K562 (cell line): Measurements from ENCODE around the gene SCLY. TPM values are rescaled to one million over a fixed set of nuclear protein-coding genes. Genes with fewer than 3 reads are reported as not detected.

Experiments used
- ATAC-seq: fragments of 200-7000 bp; cut with Tn5 transposase; 3 replicates; pipeline ENCODE4 v1.9.1; 2020; ENCODE audit warnings: moderate library complexity
- BruUV-seq: library from RNA; stranded (reverse); fragments of 400-500 nt; replicated peaks from 2 replicates; lab custom pipeline; 2021; lab: Mats Ljungman, UMichigan
- CTCF ChIA-PET: fragments of 300-600 bp; formaldehyde crosslinking; extraction: SDS; loops from one replicate; lab custom pipeline; 2021; ENCODE audit warnings: low intra/inter-chr PET ratio; lab: Yijun Ruan, JAX
- POLR2A ChIA-PET: fragments of 300-600, 350-650 bp; sonication (Branson Sonifier 250); formaldehyde crosslinking; extraction: SDS; loops from one replicate; lab custom pipeline; 2021; ENCODE audit warnings: antibody characterized with exemption, inconsistent platforms; lab: Yijun Ruan, JAX
- DNase-seq, 4 experiments: peaks; one replicate each; pipeline versions ENCODE4 v3.0.0 to v3.0.0-alpha.2; 2011 to 2018; ENCODE audit warnings: low spot score in 3 of 4, mixed read lengths in 3 of 4; ENCODE audit errors: extremely low read depth in 1 of 4
- FAIRE-seq: peaks from 2 replicates; lab custom pipeline; 2011; peaks lifted over from hg19 to GRCh38; lab: Jason Lieb, UNC
- H2AFZ ChIP-seq: 2 replicates; pipeline ENCODE4 v1.6.0; 2011; ENCODE audit warnings: low read depth, low read length, control low read depth, inconsistent platforms
- H3K27ac ChIP-seq: fragments of 200-600 bp; 3 replicates; pipeline ENCODE4 v1.8.0; 2011; ENCODE audit warnings: low read depth, mild to moderate bottlenecking, control low read depth, inconsistent platforms, low read length, moderate library complexity, mixed read lengths; ENCODE audit errors: extremely low read depth
- H3K27me3 ChIP-seq, 2 experiments: fragments of 300-600 bp in 1 of 2; 2 replicates in 1 of 2; 3 replicates in 1 of 2; pipeline versions ENCODE4 v1.6.0 to v1.8.0; 2011; ENCODE audit warnings: inconsistent platforms in 2 of 2, low read length in 2 of 2, mild to moderate bottlenecking in 1 of 2, mixed read lengths in 1 of 2, moderate library complexity in 1 of 2; ENCODE audit not compliant: control insufficient read depth in 2 of 2, insufficient read depth in 2 of 2
- H3K36me3 ChIP-seq: fragments of 300-600 bp; 3 replicates; pipeline ENCODE4 v1.8.0; 2011; ENCODE audit warnings: mild to moderate bottlenecking, low read length, inconsistent platforms; ENCODE audit not compliant: control insufficient read depth, insufficient read depth
- H3K4me1 ChIP-seq, 2 experiments: fragments of 200-600 bp in 1 of 2; replicated peaks in 1 of 2; 2 replicates in 1 of 2; 3 replicates in 1 of 2; pipeline versions ENCODE4 v1.5.1 to v1.8.0; 2011; ENCODE audit warnings: inconsistent platforms in 2 of 2, low read length in 2 of 2, mild to moderate bottlenecking in 1 of 2, mixed read lengths in 1 of 2, moderate library complexity in 1 of 2; ENCODE audit not compliant: control insufficient read depth in 2 of 2, insufficient read depth in 2 of 2
- H3K4me2 ChIP-seq: 2 replicates; pipeline ENCODE4 v1.6.1; 2011; ENCODE audit warnings: low read length, control low read depth, inconsistent platforms, mixed read lengths; ENCODE audit not compliant: insufficient read depth
- H3K4me3 ChIP-seq: fragments of 200-600 bp; sonication (generic), shearing (Covaris generic); 2 replicates; pipeline ENCODE4 v1.5.1; 2016; ENCODE audit warnings: control low read depth, inconsistent platforms
- H3K79me2 ChIP-seq: fragments of 200-600 bp; 3 replicates; pipeline ENCODE4 v1.8.0; 2011; ENCODE audit warnings: low read length, inconsistent platforms; ENCODE audit not compliant: control insufficient read depth, insufficient read depth
- H3K9ac ChIP-seq, 2 experiments: 2 replicates each; pipeline versions ENCODE4 v1.6.0 to v1.6.1; 2011; ENCODE audit warnings: low read depth in 2 of 2, low read length in 2 of 2, control low read depth in 1 of 2, inconsistent platforms in 1 of 2, mild to moderate bottlenecking in 1 of 2, mixed read lengths in 1 of 2; ENCODE audit not compliant: insufficient read depth in 1 of 2
- H3K9me1 ChIP-seq: one replicate; pipeline ENCODE4 v1.6.0; 2011; ENCODE audit warnings: inconsistent platforms, mild to moderate bottlenecking, low read length, moderate library complexity; ENCODE audit not compliant: control insufficient read depth, insufficient read depth
- H3K9me3 ChIP-seq: replicated peaks from 2 replicates; pipeline ENCODE4 v1.5.1; 2011; ENCODE audit warnings: low read depth, low read length, inconsistent platforms; ENCODE audit not compliant: control insufficient read depth, insufficient read depth
- H4K20me1 ChIP-seq: replicated peaks from 2 replicates; pipeline ENCODE4 v1.6.1; 2011; ENCODE audit warnings: low read length, inconsistent platforms, mixed read lengths; ENCODE audit not compliant: control insufficient read depth, insufficient read depth
- BRCA1 ChIP-seq, 2 experiments: fragments of 450-650 bp in 1 of 2; sonication (generic) in 1 of 2; formaldehyde crosslinking in 1 of 2; IDR thresholded peaks; 2 replicates each; pipeline versions ENCODE4 v1.5.0 to v1.6.1; 2017 to 2020; ENCODE audit warnings: mild to moderate bottlenecking in 1 of 2, missing genetic modification reagents in 1 of 2
- FOXK1 ChIP-seq: sonication (generic); formaldehyde crosslinking; IDR thresholded peaks from 2 replicates; pipeline ENCODE4 v1.8.0; 2022; ENCODE audit warnings: missing genetic modification reagents, mild to moderate bottlenecking, borderline replicate concordance
- ILF3 ChIP-seq: fragments of 450-650 bp; IDR thresholded peaks from 2 replicates; pipeline ENCODE4 v1.6.1; 2018; ENCODE audit warnings: antibody characterized with exemption, mild to moderate bottlenecking, moderate library complexity, borderline replicate concordance
- KLF1 ChIP-seq: fragments of 450-650 bp; IDR thresholded peaks from 2 replicates; pipeline ENCODE4 v1.6.1; 2016; ENCODE audit warnings: missing genetic modification characterization, missing compliant biosample characterization
- NR2C1 ChIP-seq, 2 experiments: fragments of 450-650 bp; IDR thresholded peaks; 2 replicates each; pipeline ENCODE4 v1.6.1; 2017; ENCODE audit warnings: mild to moderate bottlenecking in 2 of 2, antibody characterized with exemption in 1 of 2, inconsistent platforms in 1 of 2, missing compliant biosample characterization in 1 of 2, missing genetic modification characterization in 1 of 2
- WGBS: fragments of 100-300 bp; shearing (Covaris generic); methylation state at CpG from one replicate; pipeline ENCODE4 v1.1.6; 2016; ENCODE audit warnings: low coverage, mixed read lengths; ENCODE audit not compliant: insufficient coverage; ENCODE audit errors: missing lambda C conversion rate; 5-methylcytosine and 5-hydroxymethylcytosine counted together
- in situ Hi-C: fragments of 300-500 bp; cut with MboI; formaldehyde crosslinking; loops from 4 replicates; pipeline ENCODE4 v1.15.0; 2018; ENCODE audit warnings: inconsistent platforms, mixed read lengths
- intact Hi-C: fragments of 100-400 bp; cut with micrococcal nuclease; formaldehyde crosslinking; loops from 2 replicates; pipeline ENCODE4 v1.14.2; 2022
- polyA plus RNA-seq, 8 experiments: library from polyadenylated mRNA; depleted of rRNA in 4 of 8; stranded (reverse) in 5 of 8; unstranded in 3 of 8; fragments of >200 nt; fragmentation: Nextera tagmentation in 2 of 8; fragmentation: Illumina TruSeq in 1 of 8; extraction: Ambion mirVana in 2 of 8; extraction: Trizol in 1 of 8; gene quantifications; 2 replicates each; pipeline versions ENCODE4 v1.2.1 to v1.2.3, GENCODE V29; 2011 to 2014; ENCODE audit warnings: inconsistent platforms in 1 of 8, missing spikeins in 1 of 8
- total RNA-seq, 7 experiments: library from RNA; depleted of rRNA in 6 of 7; stranded (reverse); fragments of >200 nt in 6 of 7; fragmentation: Illumina TruSeq in 2 of 7; extraction: Trizol in 2 of 7; gene quantifications; 2 replicates each; pipeline versions ENCODE4 v1.2.1 to v1.2.3, GENCODE V29; 2011 to 2021; ENCODE audit warnings: low replicate concordance in 1 of 7

The SCLY gene
- total and polyA plus RNA-seq, 9 of the 15 experiments (the other 6 are each of a cell fraction or from before 2014, with no cell fraction given) = 2.6 to 32.2 (median 21.1) TPM

DNA sequence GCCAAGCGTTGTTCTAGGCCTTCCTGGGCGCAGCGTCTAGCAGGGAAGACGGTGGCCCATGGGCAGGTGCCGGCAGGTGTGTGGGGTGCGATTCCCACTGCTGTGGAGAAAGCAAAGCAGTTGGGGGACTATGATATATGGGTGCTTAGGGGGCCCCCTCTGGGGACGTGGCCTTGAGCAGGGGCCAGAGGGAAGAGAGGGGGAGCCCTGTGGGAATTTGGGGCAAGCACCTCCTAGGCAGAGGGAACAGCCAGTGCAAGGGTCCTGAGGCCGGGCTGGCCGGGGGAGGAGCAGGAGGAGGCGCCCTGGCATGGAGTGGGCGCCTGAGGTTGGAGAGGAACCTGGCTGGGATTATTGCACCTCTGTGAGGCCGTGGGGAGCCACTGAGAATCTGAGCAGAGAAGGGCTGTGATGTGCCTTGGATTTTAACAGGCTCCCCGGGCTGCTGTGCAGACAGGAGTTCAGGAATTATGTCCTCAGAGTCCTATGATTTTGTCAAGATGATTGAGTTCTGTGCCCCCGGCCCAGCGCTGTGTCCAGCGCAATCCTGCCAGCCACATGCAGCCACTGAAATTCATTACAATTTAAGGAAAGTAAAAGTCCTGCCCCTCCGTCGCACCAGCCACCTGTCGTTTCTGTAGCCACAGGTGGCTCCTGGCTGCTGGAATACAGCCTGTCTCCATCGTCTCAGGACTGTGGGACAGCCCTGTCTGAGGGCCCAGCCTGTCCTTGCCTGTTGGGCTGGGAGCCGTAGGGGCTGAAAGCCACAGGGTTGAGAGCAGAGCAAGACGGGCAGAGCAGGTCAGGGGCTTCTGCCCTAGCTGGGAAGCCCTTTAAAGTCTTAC lies 68.6 kb downstream of the SCLY start:
- Histone ChIP-seq H3K9ac (no peak overlapping the region; a peak in 1 of 4 replicates), H3K4me1 (peaks cover 0 to 56% of the 10 kb centered on the region in 2 experiments; a peak in 3 of 5 replicates), H3K9me1 (no peaks in the 10 kb centered on the region), H3K27me3 (peaks cover 5 to 49% of the 10 kb centered on the region in 2 experiments; a peak in 4 of 5 replicates), H3K36me3 (no peaks in the 10 kb centered on the region), H3K27ac (no peak overlapping the region), H4K20me1 (no peaks in the 10 kb centered on the region), H3K4me3 (no peak overlapping the region), H3K9me3 (0 out of 2 replicates have a peak, but pooled peaks cover 2% of the 10 kb centered on the region), H2AFZ (no peak overlapping the region), H3K79me2 (no peaks in the 10 kb centered on the region), H3K4me2 (no peak overlapping the region)
- intact Hi-C loops (loop anchor here (10.0 kb wide), 1 partner anchor 275 kb away; the partner anchor contains the start of gene RAMP1), in situ Hi-C loops (no loop called here)
- FAIRE-seq = no peak
- no peak for DNase-seq
- 8% methylated on average over 19 of the region's 22 CpGs for WGBS
- CTCF ChIA-PET = no interaction called here
- TF ChIP-seq BRCA1 (IDR thresholded peaks at IDR 0.05) = no peak
- TF ChIP-seq BRCA1 (CRISPR knock-in tag; IDR thresholded peaks at IDR 0.05) = no peak
- TF ChIP-seq ILF3 = no peak
- no peak for TF ChIP-seq NR2C1 (IDR thresholded peaks at IDR 0.05)
- TF ChIP-seq NR2C1 (tag; IDR thresholded peaks at IDR 0.05) = no peak
- TF ChIP-seq KLF1 = no peak
- TF ChIP-seq FOXK1 (CRISPR knock-in tag) = no peak
- no peak for ATAC-seq
- no TSS peak for BruUV-seq
- POLR2A ChIA-PET = no interaction called here
